Glutamatergic neuron (in vitro differentiated cells): ENCODE measurements around the gene TWF2. TPM values are rescaled to one million over a fixed set of nuclear protein-coding genes. Genes with fewer than 3 reads are reported as not detected.

Source experiments
- DNase-seq: peaks from one replicate; pipeline ENCODE4 v3.0.0; 2022
- H3K27ac Mint-ChIP-seq: one replicate; pipeline ENCODE4 v1.8.0; 2020; ENCODE audit warnings: mild to moderate bottlenecking, mixed read lengths, inconsistent platforms; ENCODE audit not compliant: unreplicated experiment
- H3K27me3 Mint-ChIP-seq: one replicate; pipeline ENCODE4 v1.8.0; 2020; ENCODE audit warnings: mild to moderate bottlenecking, moderate library complexity, mixed read lengths, inconsistent platforms; ENCODE audit not compliant: unreplicated experiment
- H3K36me3 Mint-ChIP-seq: one replicate; pipeline ENCODE4 v1.8.0; 2020; ENCODE audit warnings: mild to moderate bottlenecking, mixed read lengths, inconsistent platforms; ENCODE audit not compliant: unreplicated experiment
- H3K4me1 Mint-ChIP-seq: one replicate; pipeline ENCODE4 v1.8.0; 2020; ENCODE audit warnings: mild to moderate bottlenecking, low read depth, mixed read lengths, inconsistent platforms; ENCODE audit not compliant: unreplicated experiment
- H3K4me3 Mint-ChIP-seq: one replicate; pipeline ENCODE4 v1.8.0; 2020; ENCODE audit warnings: mild to moderate bottlenecking, mixed read lengths, inconsistent platforms; ENCODE audit not compliant: unreplicated experiment
- H3K9me3 Mint-ChIP-seq: one replicate; pipeline ENCODE4 v1.8.0; 2020; ENCODE audit warnings: mild to moderate bottlenecking, moderate library complexity, mixed read lengths, inconsistent platforms; ENCODE audit not compliant: unreplicated experiment
- CTCF ChIP-seq: fragments of 200-600 bp; sonication (generic); IDR thresholded peaks from one replicate; pipeline ENCODE4 v1.5.0; 2021; ENCODE audit not compliant: partially characterized antibody, unreplicated experiment
- total RNA-seq: library from RNA; stranded (reverse); fragmentation: NEBNext Ultra II Directional; extraction: Animal tissue kit (Norgen Biotek cat#: 25700); gene quantifications from one replicate; pipeline ENCODE4 v1.2.1, GENCODE V29; 2021; ENCODE audit not compliant: unreplicated experiment

The TWF2 gene
- total RNA-seq, 1 donor from 2014 or later: 45.5 TPM

- H3K9me3 Mint-ChIP-seq: no peaks in the 10 kb centered on the region
- peaks cover 6% of the 10 kb centered on the region for H3K4me1 Mint-ChIP-seq
- H3K36me3 Mint-ChIP-seq: no peaks in the 10 kb centered on the region
- DNase-seq: no peak
- TF ChIP-seq CTCF: no peak
- H3K27me3 Mint-ChIP-seq: peaks cover 4% of the 10 kb centered on the region
- H3K27ac Mint-ChIP-seq: no peak overlapping the region
- H3K4me3 Mint-ChIP-seq: no peak overlapping the region
Observed at GRCh38 chr3:52203701-52204100, 35.3 kb downstream of the TWF2 start.

- no peak for DNase-seq
- H3K27ac Mint-ChIP-seq: no peak overlapping the region
- TF ChIP-seq CTCF: no peak
- peaks cover 11% of the 10 kb centered on the region for H3K4me1 Mint-ChIP-seq
- H3K36me3 Mint-ChIP-seq: no peaks in the 10 kb centered on the region
- H3K27me3 Mint-ChIP-seq: peaks cover 8% of the 10 kb centered on the region
- H3K4me3 Mint-ChIP-seq: no peak overlapping the region
- peaks cover under 1% of the 10 kb centered on the region for H3K9me3 Mint-ChIP-seq
Observed at GRCh38 chr3:52202384-52203077, 36.4 kb downstream of the TWF2 start.

- Mint-ChIP-seq H3K9me3 (peaks cover 3% of the 10 kb centered on the region), H3K27me3 (peaks cover 7% of the 10 kb centered on the region), H3K36me3 (no peaks in the 10 kb centered on the region), H3K4me3 (no peak overlapping the region), H3K27ac (no peak overlapping the region), H3K4me1 (peaks cover 13% of the 10 kb centered on the region)
- no peak for DNase-seq
- no peak for TF ChIP-seq CTCF
Observed at GRCh38 chr3:52200981-52201679, 37.8 kb downstream of the TWF2 start.

- Mint-ChIP-seq H3K27ac (peak overlapping the region; percentile 69), H3K9me3 (peaks cover 4% of the 10 kb centered on the region), H3K4me3 (peak overlapping the region; percentile 99), H3K27me3 (peaks cover 7% of the 10 kb centered on the region), H3K36me3 (no peaks in the 10 kb centered on the region), H3K4me1 (peaks cover 13% of the 10 kb centered on the region)
- TF ChIP-seq CTCF: no peak
- no peak for DNase-seq
Observed at GRCh38 chr3:52198643-52199608, 40.0 kb downstream of the TWF2 start.
